GM21786 (cell line): ENCODE data around the gene SLC16A1.
"Not testable (repeated sequence)": the region's sequence is repeated elsewhere in the genome, so short reads cannot be mapped to it uniquely, and the experiment has no call there.

Experiments used
- ATAC-seq: cut with Tn5 transposase; IDR thresholded peaks from one replicate; pipeline ENCODE4 v1.9.1; 2021; ENCODE audit not compliant: unreplicated experiment

Gene SLC16A1

GRCh38 chr1:112927462-112927990, 28.5 kb downstream of the SLC16A1 start:
- no peak for ATAC-seq

GRCh38 chr1:112926858-112927257, 29.1 kb downstream of the SLC16A1 start:
- no peak for ATAC-seq

- no peak for ATAC-seq
Observed at GRCh38 chr1:112925015-112925414, 31.0 kb downstream of the SLC16A1 start.

GRCh38 chr1:112923959-112924349, 32.0 kb downstream of the SLC16A1 start:
- ATAC-seq, result no peak

- ATAC-seq, result no peak
Observed at GRCh38 chr1:112923234-112923958, 32.6 kb downstream of the SLC16A1 start.

- ATAC-seq, result no peak
Observed at GRCh38 chr1:112911506-112912220, 44.3 kb downstream of the SLC16A1 start.

- ATAC-seq, result no peak
Observed at GRCh38 chr1:112909847-112910246, 46.1 kb downstream of the SLC16A1 start.

GRCh38 chr1:112906150-112906698, 49.8 kb downstream of the SLC16A1 start:
- ATAC-seq, result no peak

GRCh38 chr1:112905395-112906149, 50.4 kb downstream of the SLC16A1 start:
- no peak for ATAC-seq

- no peak for ATAC-seq
Observed at GRCh38 chr1:112904831-112905261, 51.1 kb downstream of the SLC16A1 start.

GRCh38 chr1:112904071-112904830, 51.7 kb downstream of the SLC16A1 start:
- no peak for ATAC-seq

- no peak for ATAC-seq
Observed at GRCh38 chr1:112902221-112902620, 53.8 kb downstream of the SLC16A1 start.

GRCh38 chr1:112901387-112901786, 54.6 kb downstream of the SLC16A1 start:
- ATAC-seq, result no peak

GRCh38 chr1:112896783-112897182, 59.2 kb downstream of the SLC16A1 start:
- no peak for ATAC-seq

- no peak for ATAC-seq
Observed at GRCh38 chr1:112894561-112895011, 61.4 kb downstream of the SLC16A1 start.

- ATAC-seq, result no peak
Observed at GRCh38 chr1:112894010-112894292, 62.0 kb downstream of the SLC16A1 start.

- ATAC-seq, result no peak
Observed at GRCh38 chr1:112893288-112894009, 62.5 kb downstream of the SLC16A1 start.

GRCh38 chr1:112889906-112890305, 66.1 kb downstream of the SLC16A1 start:
- not testable (repeated sequence) for ATAC-seq

GRCh38 chr1:112889052-112889768, 66.8 kb downstream of the SLC16A1 start:
- ATAC-seq, result no peak
